OCI-LY7 (cell line): ENCODE results near the gene IDUA.

Source experiments
- CTCF ChIP-seq: fragments of 200-600 bp; sonication (generic); conservative IDR thresholded peaks from 2 replicates; pipeline ENCODE4 v1.5.1; 2014; ENCODE audit warnings: mild to moderate bottlenecking, antibody characterized with exemption, low read length, moderate library complexity, mixed read lengths
- EZH2phosphoT487 ChIP-seq: fragments of 200-600 bp; sonication (generic); IDR thresholded peaks from 2 replicates; pipeline ENCODE4 v1.6.1; 2018; ENCODE audit warnings: low read depth, borderline replicate concordance, mild to moderate bottlenecking, mixed run types, antibody characterized with exemption, low read length, moderate library complexity, mixed read lengths

- no peak for TF ChIP-seq CTCF
- no peak for TF ChIP-seq EZH2phosphoT487
Measured at GRCh38 chr4:1051472-1051871, 64.6 kb downstream of the IDUA start.
